Activated T-cell treated with anti-CD3 and anti-CD28 coated beads, Interleukin-2, amount 50 U/mL, for 48 hours (primary cell): ENCODE measurements around the gene UBE2G2.

Experiments used
- DNase-seq, 2 experiments: peaks; one replicate each; pipeline ENCODE4 v3.0.0-alpha.2; 2020

Gene UBE2G2

GRCh38 chr21:44742418-44743153 lies 59.0 kb downstream of the UBE2G2 start:
- no peak for DNase-seq

DNA sequence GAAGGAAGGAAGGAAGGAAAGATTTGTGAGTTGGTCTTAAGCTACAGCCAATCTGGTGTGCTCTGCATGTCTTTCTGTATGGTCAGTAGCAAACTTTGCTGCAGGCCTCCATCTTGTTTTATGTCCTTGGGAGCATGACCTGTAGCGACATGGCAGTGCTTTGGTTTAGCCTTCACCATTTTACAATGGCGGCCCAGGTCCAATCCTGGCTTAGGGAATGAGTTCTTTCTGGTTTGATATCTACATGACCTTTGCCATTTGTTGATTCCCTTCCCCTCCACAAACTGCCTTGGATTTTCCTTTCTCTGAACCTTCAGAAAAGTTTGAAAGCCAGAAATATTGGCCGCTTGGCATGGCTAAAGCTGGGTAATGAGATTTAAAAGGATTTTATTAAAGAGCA lies 59.7 kb downstream of the UBE2G2 start:
- no peak for DNase-seq

DNA sequence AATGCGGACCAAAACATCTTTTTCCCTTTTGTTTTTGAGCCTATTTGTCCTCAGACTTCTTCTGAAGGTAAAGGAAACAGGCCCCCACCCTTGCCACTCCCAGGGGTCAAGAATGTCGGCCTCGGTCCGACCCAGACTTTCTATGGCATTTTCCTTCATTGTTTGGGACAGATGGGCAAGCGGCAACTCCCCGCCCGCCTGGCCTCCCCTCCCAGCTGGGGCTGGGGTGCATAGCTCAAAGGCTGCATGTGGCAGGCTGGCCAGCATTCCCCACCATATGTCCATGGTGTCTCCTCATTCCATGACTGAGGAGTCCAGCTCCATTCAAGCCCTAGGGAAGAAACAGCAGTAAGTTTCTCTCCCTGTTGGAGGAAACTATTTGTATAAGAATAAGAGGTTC lies 60.9 kb downstream of the UBE2G2 start:
- DNase-seq: no peak

- no peak for DNase-seq
These were observed 62.3 kb downstream of the UBE2G2 start for GRCh38 chr21:44739316-44739715.

DNA sequence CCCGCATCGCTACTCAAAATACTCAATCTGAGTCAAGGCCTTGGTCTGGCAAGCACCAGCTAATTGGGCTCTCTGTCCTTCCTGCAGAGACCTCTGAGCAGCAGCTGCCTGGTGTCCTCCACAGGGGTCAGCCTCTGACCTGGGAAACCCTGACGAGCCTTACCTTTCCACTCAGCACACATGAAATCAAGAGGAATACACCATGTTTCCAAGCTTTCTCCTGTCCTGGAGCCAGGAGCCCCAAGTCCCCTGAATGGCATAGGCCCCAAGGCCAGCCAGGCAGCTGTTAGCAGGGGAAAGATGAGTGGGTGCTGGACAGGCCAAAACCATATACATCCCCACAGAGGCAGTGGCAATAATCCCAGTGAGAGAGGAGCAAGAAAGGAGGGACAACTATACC lies 63.0 kb downstream of the UBE2G2 start:
- no peak for DNase-seq

DNA sequence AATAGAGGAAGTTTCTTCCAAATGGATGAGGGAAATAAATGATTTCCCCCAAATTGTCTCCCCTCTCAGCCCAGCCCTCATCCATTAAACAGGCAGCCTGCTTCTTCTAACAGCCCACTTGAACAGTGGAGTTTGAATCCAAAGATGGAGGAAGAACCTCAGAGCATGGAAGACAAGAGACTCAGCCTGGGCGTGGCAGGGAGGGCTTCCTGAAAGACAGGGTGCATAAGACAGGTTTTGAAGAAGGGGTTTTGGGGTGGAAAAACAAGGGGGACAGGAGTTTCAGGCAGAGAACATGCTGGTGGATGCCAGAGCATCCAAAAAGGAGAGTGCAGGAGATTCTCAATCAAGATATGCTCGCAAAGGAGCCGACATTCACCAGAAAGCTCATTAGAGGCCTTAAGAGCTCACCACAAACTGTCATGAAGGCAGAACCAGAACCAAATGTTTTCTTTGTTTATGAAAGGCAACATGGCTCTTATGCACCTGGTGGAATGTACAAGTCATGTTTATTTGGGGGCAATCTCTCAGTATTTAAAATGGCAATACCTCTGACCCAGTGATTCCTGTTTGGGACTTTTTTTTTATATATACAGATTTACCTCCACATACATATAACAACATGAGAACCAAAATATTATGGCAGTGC lies 63.8 kb downstream of the UBE2G2 start:
- DNase-seq: no peak

- no peak for DNase-seq
These were observed 65.2 kb downstream of the UBE2G2 start for GRCh38 chr21:44736291-44737004.

GRCh38 chr21:44735821-44736220 lies 65.8 kb downstream of the UBE2G2 start:
- no peak for DNase-seq

DNA sequence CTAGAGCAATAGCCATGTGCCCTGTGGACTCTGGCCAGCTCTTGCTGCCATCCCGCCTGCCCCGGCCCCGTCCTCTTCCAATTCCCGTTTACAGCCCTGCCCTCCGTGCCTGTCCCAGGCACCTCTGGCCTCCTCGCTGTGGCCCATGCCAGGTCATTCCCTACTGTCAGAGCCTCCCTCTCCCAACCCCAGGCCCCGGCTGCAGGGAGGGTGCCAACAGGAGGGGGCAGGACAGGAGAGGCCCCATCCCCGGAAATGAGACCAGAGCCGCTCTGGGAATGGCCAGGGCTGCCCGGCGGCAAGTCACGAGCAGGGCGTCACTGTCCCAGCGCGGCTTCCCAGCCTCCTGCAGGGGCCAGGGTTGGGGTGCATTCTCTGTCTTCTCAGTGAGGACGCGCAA lies 66.8 kb downstream of the UBE2G2 start:
- DNase-seq: no peak

DNA sequence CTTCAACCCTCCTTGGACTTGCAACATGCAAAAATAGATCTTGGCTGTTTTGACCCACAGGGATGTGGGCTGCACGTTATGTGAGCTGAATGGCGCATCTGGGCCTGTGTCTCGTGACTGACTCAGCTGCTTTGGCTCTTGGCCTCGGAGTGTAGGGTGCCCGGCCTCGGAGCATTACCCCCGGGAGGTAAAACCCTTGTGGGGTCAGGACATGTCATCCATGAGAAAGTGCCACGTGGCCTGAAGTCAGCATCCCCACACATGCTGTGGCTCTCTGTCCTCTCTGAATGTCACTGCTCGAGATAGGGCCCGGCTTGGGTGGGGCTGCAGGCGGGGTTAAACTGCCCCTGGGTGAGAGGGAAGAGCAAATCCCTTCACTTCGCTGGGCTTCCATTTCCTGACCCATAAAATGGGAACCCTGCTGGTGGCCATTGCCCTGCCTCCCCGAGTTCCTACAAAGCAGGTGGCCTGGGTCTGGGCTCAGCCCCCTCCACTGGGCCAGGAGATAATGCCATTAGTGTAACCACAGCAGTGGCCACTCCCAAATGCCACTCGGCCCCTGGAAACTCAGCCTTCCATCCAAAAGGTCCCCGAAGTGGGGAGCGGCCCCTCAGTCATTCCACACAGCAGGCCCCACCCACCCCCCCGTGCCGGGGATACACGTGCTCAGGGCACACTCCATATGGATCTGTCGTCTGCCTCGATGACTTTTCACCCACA lies 67.4 kb downstream of the UBE2G2 start:
- no peak for DNase-seq

- DNase-seq: no peak
These were observed 68.7 kb downstream of the UBE2G2 start for GRCh38 chr21:44732956-44733355.

DNA sequence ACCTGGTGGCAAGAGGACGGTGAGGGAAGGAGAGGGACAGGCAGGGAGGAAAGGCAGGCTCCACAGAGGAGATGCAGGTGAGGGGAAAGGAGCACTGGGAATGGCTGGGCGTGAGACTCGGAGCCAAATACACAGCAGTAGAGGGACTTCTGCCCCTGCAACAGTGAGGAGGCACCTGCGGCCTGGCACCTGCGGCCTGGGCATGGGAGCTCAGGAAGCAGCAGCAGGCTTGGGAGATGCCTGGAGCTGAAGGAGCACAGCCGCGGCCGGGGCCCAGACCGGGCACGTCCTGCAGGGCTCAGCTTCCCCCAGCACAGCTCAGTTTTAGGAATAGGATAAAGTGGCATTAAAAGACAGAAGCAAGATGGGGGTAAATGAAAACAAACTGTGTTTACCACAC lies 69.4 kb downstream of the UBE2G2 start:
- DNase-seq: no peak

GRCh38 chr21:44730951-44731579 lies 70.6 kb downstream of the UBE2G2 start:
- DNase-seq: no peak

- no peak for DNase-seq
These were observed 71.6 kb downstream of the UBE2G2 start for GRCh38 chr21:44730028-44730395.

- no peak for DNase-seq
These were observed 72.1 kb downstream of the UBE2G2 start for GRCh38 chr21:44729336-44730027.

DNA sequence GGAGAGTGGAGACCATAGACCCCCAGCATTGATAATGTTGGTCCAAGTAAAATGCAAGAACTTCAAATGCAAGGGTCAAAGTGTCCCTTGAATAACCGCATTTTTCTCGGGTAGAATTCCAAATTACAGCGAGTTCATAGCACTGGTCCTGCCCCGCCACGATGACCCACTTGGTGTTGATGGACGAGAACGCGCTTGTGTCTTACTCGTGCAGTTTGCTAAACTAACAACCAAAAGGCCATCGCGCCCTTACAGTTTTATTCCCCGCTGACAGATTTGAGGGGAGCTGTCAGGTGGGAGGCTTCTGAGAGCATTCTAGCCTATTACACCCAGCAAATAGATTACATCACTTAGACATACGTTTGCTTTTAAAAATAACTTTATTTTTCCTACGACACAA lies 72.9 kb downstream of the UBE2G2 start:
- no peak for DNase-seq

DNA sequence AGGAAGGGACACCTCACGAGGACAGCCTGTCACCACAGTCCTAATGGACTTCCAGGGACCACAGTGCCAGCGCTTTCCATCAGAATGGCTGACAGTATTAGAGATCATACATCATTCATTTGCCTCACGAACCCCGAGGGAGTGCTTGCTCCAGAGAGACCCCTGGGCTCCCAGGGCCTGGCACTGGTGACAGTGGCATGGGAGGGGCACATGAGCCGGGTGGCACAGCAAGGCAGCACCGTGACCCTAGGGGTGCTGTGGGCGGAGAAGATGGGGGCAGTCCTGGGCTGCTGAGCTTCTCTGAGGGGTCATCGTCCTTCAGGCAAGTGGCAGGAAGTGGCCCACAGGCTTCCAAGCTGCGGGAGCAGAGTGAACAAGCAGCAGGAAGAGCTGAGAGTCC lies 73.9 kb downstream of the UBE2G2 start:
- no peak for DNase-seq

DNA sequence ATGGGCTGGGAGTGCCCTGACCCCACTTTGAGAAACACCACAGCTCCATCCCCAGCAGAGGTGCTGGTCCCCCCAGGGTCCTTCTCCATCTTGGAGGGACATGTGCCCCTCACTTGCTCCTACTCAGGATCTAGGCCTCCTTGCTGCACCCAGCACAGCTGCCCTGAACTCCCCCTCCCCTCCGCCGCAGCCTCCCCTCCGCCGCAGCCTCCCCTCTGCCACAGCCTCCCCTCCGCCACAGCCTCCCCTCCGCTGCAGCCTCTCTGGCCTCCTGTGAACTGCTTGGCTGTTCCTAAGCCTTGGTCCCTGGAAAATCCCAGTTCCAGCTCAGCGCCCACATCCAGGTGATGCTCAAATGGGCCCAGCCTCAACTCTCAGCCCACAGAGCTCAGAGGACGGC lies 74.3 kb downstream of the UBE2G2 start:
- no peak for DNase-seq

GRCh38 chr21:44726826-44727225 lies 74.8 kb downstream of the UBE2G2 start:
- no peak for DNase-seq

GRCh38 chr21:44724926-44725325 lies 76.7 kb downstream of the UBE2G2 start:
- no peak for DNase-seq

DNA sequence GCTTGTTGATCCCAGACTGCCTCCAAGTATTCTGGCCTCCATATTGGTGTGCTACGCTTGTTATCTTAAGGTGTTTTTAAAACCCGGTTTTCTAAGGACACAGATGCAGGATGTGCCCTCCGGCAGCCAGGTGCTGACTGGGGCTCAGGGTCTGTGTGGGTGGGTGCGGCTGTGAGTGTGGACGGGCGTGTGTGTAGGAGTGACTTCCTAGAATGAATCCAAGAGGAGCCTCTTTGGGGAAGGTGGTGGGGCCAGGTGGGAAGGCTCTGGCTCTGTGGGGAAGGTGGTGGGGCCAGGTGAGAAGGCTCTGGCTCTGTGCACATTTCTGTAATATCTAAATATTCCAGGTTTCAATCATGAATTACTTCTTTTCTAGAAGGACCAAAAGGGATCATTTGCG lies 77.4 kb downstream of the UBE2G2 start:
- DNase-seq: no peak
